Small intestine (tissue), 7 donors: ENCODE results near the gene CFAP61. TPM values are rescaled to one million over a fixed set of nuclear protein-coding genes. Genes with fewer than 3 reads are reported as not detected.

Experiments used
- DNase-seq, 2 donors: peaks; one replicate each; pipeline versions ENCODE4 v3.0.0 to v3.0.0-alpha.2; 2013
- FAIRE-seq: peaks from 2 replicates; lab custom pipeline; 2012; peaks lifted over from hg19 to GRCh38; lab: Jason Lieb, UNC
- H3K27ac ChIP-seq, 3 donors: one replicate each; pipeline ENCODE4 v1.5.1; 2013; ENCODE audit warnings: low read length in 2 of 3, mild to moderate bottlenecking in 2 of 3, control low read depth in 1 of 3, inconsistent platforms in 1 of 3, low read depth in 1 of 3, moderate library complexity in 1 of 3
- H3K27me3 ChIP-seq, 3 donors: one replicate each; pipeline ENCODE4 v1.6.1; 2013; ENCODE audit warnings: low read length in 3 of 3, inconsistent platforms in 1 of 3; ENCODE audit not compliant: control insufficient read depth in 3 of 3, insufficient read depth in 3 of 3
- H3K36me3 ChIP-seq, 3 donors: one replicate each; pipeline ENCODE4 v1.6.1; 2013; ENCODE audit warnings: low read length in 3 of 3, inconsistent platforms in 1 of 3, low read depth in 1 of 3, mild to moderate bottlenecking in 1 of 3, moderate library complexity in 1 of 3; ENCODE audit not compliant: control insufficient read depth in 3 of 3, insufficient read depth in 2 of 3
- H3K4me1 ChIP-seq, 3 donors: one replicate each; pipeline ENCODE4 v1.6.1; 2013; ENCODE audit warnings: low read length in 2 of 3, inconsistent platforms in 1 of 3, low read depth in 1 of 3, mild to moderate bottlenecking in 1 of 3, moderate library complexity in 1 of 3; ENCODE audit not compliant: control insufficient read depth in 3 of 3, insufficient read depth in 2 of 3
- H3K4me3 ChIP-seq, 3 donors: one replicate each; pipeline ENCODE4 v1.5.1; 2013; ENCODE audit warnings: low read length in 3 of 3, control low read depth in 1 of 3, inconsistent platforms in 1 of 3, low read depth in 1 of 3, mild to moderate bottlenecking in 1 of 3, moderate library complexity in 1 of 3
- H3K9me3 ChIP-seq, 2 donors: one replicate each; pipeline ENCODE4 v1.6.1; 2013; ENCODE audit warnings: low read depth in 1 of 2, low read length in 1 of 2; ENCODE audit not compliant: control insufficient read depth in 2 of 2, insufficient read depth in 1 of 2
- WGBS, 3 donors: extraction: QIAGEN DNeasy Blood & Tissue Kit; methylation state at CpG; one replicate each; pipeline ENCODE4 v1.1.7; 2013; 5-methylcytosine and 5-hydroxymethylcytosine counted together
- polyA plus RNA-seq, 4 donors: library from polyadenylated mRNA; stranded (reverse) in 3 of 4; unstranded in 1 of 4; fragments of 200-250 nt in 3 of 4; fragments of 120-200 nt in 1 of 4; gene quantifications; one replicate each; pipeline versions ENCODE4 v1.2.1 to v1.2.3, GENCODE V29; 2013
- donor health status: healthy with polysubstance abuse.
- donor health status: control.
- donor health status: control.
- donor health status: Bipolar disorder and iron deficiency.
- donor health status: healthy.

CFAP61 gene
- polyA plus RNA-seq, 4 donors = 0.18 TPM; not detected in 2

- Histone ChIP-seq H3K27me3 (peaks cover 0 to 14% (median 0%) of the 10 kb centered on the region in 3 donors), H3K9me3 (no peaks in the 10 kb centered on the region), H3K27ac (no peak overlapping the region), H3K4me3 (no peak overlapping the region), H3K36me3 (no peaks in the 10 kb centered on the region), H3K4me1 (no peaks in the 10 kb centered on the region)
- DNase-seq = no peak
- no peak for FAIRE-seq
- WGBS, 3 donors = 48 to 70% (median 59%) methylated on average over 3 of the region's 3 CpGs
These were observed 225.6 kb downstream of the CFAP61 start for GRCh38 chr20:20277894-20278335.

- FAIRE-seq (no peak), DNase-seq (no peak)
- WGBS, 3 donors = 50 to 71% (median 62%) methylated on average over 2 of the region's 2 CpGs
- H3K36me3 ChIP-seq = no peaks in the 10 kb centered on the region
- H3K27me3 ChIP-seq = peaks cover 0 to 4% (median 3%) of the 10 kb centered on the region in 3 donors
- H3K4me1 ChIP-seq = no peaks in the 10 kb centered on the region
- no peak overlapping the region for H3K27ac ChIP-seq
- H3K9me3 ChIP-seq = no peaks in the 10 kb centered on the region
- H3K4me3 ChIP-seq = no peak overlapping the region
These were observed 233.7 kb downstream of the CFAP61 start for GRCh38 chr20:20286061-20286460.

GRCh38 chr20:20289331-20289730 lies 237.0 kb downstream of the CFAP61 start:
- H3K36me3 ChIP-seq = no peaks in the 10 kb centered on the region
- H3K9me3 ChIP-seq = no peaks in the 10 kb centered on the region
- peaks cover 0 to 4% (median 0%) of the 10 kb centered on the region in 3 donors for H3K27me3 ChIP-seq
- WGBS, 3 donors = 65 to 78% (median 69%) methylated on average over 3 of the region's 3 CpGs
- no peak overlapping the region for H3K27ac ChIP-seq
- FAIRE-seq (no peak), DNase-seq (no peak)
- no peaks in the 10 kb centered on the region for H3K4me1 ChIP-seq
- no peak overlapping the region for H3K4me3 ChIP-seq

DNA sequence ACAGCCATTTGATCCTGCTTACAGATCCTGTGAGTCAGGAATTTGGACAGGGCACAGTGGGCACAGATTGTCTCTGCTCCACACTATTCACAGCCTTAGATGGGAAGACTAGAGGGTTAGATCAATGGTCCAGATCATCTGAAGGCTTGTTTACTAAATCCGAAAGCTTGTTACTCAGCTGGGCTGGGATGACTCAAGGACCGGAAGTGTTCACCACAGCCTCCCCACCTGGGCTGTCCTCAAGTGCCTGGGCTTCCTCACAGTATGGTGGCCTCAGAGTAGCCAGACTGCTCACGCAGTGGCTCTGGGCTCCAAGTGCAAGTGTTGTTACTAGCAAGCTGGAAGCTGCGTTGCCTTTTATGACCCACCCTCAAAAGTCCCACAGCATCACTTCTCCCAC lies 240.1 kb downstream of the CFAP61 start:
- Histone ChIP-seq H3K27me3 (no peaks in the 10 kb centered on the region), H3K36me3 (no peaks in the 10 kb centered on the region), H3K4me1 (no peaks in the 10 kb centered on the region), H3K4me3 (no peak overlapping the region), H3K27ac (no peak overlapping the region), H3K9me3 (no peaks in the 10 kb centered on the region)
- DNase-seq = no peak
- 82 to 86% (median 85%) methylated on average over 4 of the region's 4 CpGs for WGBS, 3 donors
- FAIRE-seq = no peak

DNA sequence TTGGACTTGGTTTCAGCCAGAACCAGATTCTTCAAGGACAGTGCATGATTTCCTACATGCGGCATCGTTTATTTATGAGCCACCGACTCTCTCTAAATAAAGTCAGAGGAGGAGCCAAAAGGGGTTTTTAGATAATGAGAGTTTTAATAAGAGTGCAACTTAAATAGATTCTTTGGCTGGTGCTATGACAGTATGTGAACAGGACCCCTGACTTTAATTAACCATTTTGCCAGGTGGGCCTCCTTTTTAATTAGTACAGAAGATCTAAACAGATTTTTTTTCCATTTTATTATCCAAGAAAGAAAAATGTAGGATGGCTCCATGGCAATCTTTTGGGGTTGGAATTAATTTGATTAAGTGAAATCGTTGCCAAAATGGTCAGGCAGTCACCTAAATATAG lies 240.8 kb downstream of the CFAP61 start:
- no peak for FAIRE-seq

GRCh38 chr20:20293691-20294385 lies 241.5 kb downstream of the CFAP61 start:
- no peaks in the 10 kb centered on the region for H3K4me1 ChIP-seq
- no peaks in the 10 kb centered on the region for H3K36me3 ChIP-seq
- H3K27me3 ChIP-seq = no peaks in the 10 kb centered on the region
- H3K27ac ChIP-seq = no peak overlapping the region
- no peak overlapping the region for H3K4me3 ChIP-seq
- no peaks in the 10 kb centered on the region for H3K9me3 ChIP-seq
- FAIRE-seq = no peak
- WGBS, 3 donors = 85 to 89% (median 85%) methylated on average over 7 of the region's 7 CpGs
- no peak for DNase-seq

More for the DNA sequence above, 240.8 kb downstream of the CFAP61 start:
- no peaks in the 10 kb centered on the region for H3K4me1 ChIP-seq
- WGBS, 3 donors = 64 to 83% (median 80%) methylated on average over 4 of the region's 4 CpGs
- no peak overlapping the region for H3K27ac ChIP-seq
- no peaks in the 10 kb centered on the region for H3K9me3 ChIP-seq
- H3K27me3 ChIP-seq = no peaks in the 10 kb centered on the region
- no peak for DNase-seq
- no peak overlapping the region for H3K4me3 ChIP-seq
- no peaks in the 10 kb centered on the region for H3K36me3 ChIP-seq

- H3K27me3 ChIP-seq = no peaks in the 10 kb centered on the region
- no peaks in the 10 kb centered on the region for H3K4me1 ChIP-seq
- H3K27ac ChIP-seq = no peak overlapping the region
- no peaks in the 10 kb centered on the region for H3K9me3 ChIP-seq
- FAIRE-seq = no peak
- WGBS, 3 donors = 69 to 75% (median 74%) methylated on average over 6 of the region's 6 CpGs
- no peaks in the 10 kb centered on the region for H3K36me3 ChIP-seq
- no peak for DNase-seq
- no peak overlapping the region for H3K4me3 ChIP-seq
These were observed 243.5 kb downstream of the CFAP61 start for GRCh38 chr20:20295621-20296498.

DNA sequence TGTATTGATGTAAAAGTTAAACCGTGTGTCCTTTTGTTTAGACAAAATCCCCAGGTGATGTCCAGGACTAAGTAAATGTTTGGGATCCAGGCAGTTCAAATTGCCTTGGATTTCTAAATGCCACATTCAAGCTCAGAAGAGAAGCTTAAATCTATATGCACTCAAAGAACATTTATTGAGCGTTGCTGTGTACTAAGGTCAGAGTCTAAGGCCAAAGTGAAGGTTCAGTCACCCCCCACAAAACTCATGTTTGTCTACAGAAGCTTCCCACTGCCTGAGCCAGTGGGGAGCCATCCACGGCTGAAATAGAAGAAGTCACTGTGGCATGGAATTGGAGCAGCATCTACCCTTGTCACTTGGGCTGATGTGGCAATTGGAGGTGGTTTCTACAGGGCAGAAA lies 244.8 kb downstream of the CFAP61 start:
- Histone ChIP-seq H3K9me3 (no peaks in the 10 kb centered on the region), H3K36me3 (no peaks in the 10 kb centered on the region), H3K27ac (no peak overlapping the region), H3K4me1 (no peaks in the 10 kb centered on the region), H3K4me3 (no peak overlapping the region), H3K27me3 (no peaks in the 10 kb centered on the region)
- 18 to 57% (median 34%) methylated on average over 3 of the region's 3 CpGs for WGBS, 3 donors
- FAIRE-seq (no peak), DNase-seq (no peak)
